GM19438 (cell line): ENCODE results near the gene CARMIL3.
"Not testable (repeated sequence)": the region's sequence is repeated elsewhere in the genome, so short reads cannot be mapped to it uniquely, and the experiment has no call there.

Experiments
- ATAC-seq: cut with Tn5 transposase; IDR thresholded peaks from one replicate; pipeline ENCODE4 v1.9.1; 2021; ENCODE audit warnings: low read depth; ENCODE audit not compliant: unreplicated experiment

The CARMIL3 gene, protein sequence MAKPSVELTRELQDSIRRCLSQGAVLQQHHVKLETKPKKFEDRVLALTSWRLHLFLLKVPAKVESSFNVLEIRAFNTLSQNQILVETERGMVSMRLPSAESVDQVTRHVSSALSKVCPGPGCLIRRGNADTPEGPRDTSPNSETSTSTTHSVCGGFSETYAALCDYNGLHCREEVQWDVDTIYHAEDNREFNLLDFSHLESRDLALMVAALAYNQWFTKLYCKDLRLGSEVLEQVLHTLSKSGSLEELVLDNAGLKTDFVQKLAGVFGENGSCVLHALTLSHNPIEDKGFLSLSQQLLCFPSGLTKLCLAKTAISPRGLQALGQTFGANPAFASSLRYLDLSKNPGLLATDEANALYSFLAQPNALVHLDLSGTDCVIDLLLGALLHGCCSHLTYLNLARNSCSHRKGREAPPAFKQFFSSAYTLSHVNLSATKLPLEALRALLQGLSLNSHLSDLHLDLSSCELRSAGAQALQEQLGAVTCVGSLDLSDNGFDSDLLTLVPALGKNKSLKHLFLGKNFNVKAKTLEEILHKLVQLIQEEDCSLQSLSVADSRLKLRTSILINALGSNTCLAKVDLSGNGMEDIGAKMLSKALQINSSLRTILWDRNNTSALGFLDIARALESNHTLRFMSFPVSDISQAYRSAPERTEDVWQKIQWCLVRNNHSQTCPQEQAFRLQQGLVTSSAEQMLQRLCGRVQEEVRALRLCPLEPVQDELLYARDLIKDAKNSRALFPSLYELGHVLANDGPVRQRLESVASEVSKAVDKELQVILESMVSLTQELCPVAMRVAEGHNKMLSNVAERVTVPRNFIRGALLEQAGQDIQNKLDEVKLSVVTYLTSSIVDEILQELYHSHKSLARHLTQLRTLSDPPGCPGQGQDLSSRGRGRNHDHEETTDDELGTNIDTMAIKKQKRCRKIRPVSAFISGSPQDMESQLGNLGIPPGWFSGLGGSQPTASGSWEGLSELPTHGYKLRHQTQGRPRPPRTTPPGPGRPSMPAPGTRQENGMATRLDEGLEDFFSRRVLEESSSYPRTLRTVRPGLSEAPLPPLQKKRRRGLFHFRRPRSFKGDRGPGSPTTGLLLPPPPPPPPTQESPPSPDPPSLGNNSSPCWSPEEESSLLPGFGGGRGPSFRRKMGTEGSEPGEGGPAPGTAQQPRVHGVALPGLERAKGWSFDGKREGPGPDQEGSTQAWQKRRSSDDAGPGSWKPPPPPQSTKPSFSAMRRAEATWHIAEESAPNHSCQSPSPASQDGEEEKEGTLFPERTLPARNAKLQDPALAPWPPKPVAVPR (N-terminal part only)

DNA sequence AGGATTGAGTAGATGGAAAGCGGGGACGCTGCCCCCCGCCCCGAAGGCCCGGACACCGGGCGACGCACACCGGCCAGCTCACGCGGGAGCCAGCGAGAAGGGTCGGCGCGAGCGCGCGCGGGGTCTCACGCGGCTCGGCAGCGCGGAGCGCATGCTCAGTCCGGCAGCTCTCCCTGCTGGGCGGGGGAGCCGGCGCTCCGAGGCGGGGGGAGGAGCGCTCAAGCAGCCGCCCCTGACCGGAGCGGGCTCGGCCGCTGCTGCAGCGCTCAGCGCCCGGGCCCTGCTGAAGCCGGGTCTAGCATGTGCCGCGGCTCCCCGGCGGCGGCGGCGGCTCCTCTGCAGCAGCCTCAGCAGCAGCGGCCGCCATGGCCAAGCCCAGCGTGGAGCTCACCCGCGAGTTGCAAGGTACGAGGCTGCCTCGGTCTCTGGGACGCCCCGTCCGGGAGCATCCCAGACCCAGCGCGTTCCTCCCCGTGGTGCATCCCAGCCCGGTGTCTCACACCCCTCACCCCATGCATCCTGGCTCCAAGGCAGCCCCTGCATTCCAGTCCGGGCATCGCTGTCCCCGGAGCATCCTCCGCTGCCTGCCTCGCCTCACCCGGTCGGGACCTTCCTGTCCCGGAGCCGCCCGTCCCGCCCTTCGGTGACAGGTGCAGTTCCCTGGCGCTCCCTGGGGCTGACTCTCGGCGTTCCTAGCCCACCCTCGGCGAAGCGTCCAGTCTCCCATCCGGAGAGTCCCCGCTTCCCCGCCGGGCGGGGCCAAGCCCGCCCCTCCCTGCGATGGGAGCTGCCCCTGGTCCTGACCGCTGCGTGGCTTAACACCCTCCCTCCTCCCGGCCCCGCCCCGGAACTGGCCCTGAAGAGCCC lies at the start of gene CARMIL3:
CARMIL3 (plus strand) TSS at position 221 of the 867 bp plus-strand sequence; CDS start at position 366, 145 bp downstream.
- ATAC-seq: peak; percentile 56

DNA sequence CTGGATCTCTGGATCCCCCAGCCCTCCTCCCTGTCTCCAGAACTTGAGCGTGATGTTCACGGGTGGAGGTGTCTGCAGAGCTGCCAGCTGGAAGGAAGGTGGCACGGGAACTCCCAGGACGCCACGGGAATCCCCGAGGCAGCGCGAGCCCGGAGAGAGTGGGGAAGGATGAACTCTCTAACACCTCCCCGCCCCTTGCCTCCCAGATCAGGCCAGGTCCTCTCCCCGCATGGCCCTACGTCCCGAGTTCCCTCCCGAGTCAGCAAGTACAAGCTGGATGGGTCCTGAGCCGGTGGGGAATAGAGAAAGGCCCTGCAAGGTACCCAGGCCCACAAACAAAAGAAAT lies 45.4 kb upstream of the CARMIL3 start:
- ATAC-seq: peak; percentile 16

DNA sequence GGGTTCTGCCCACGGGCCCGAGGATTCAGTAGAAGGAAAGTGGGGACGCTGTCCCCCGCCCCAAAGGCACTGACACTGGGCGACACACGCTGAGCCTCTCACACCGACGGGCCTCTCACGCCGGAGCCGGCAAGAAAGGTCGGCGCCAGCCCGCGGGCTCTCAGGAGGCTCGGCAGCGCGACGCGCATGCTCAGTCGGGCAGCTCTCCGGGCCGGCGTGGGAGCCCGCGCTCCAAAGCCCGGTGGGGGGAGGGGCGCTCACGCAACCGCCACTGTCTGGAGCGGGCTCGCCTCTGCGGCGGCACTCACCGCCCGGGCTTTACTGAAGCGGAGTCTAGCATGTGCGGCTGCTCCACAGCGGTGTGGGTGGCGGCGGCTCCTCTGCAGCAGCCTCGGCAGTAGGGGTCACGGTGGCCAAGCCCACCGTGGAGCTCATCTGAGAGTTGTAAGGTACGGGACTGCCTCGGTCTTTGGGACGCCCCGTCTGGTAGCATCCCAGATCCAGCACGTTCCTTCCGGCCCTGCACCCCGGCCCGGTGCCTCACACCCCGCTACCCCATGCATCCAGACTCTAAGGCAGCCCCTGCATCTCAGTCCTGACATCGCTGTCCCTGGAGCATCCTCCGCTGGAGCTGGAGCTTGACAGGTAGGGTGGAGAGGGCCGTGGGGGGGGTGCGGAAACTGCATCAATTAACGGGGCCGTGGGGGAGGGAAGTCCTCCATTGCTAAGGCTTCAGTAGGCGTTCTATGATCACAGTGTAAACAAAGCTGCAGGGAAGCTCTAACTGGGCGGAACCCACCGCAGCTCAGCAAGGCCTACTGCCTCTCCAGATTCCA lies 44.8 kb upstream of the CARMIL3 start:
- ATAC-seq: peak; percentile 80

DNA sequence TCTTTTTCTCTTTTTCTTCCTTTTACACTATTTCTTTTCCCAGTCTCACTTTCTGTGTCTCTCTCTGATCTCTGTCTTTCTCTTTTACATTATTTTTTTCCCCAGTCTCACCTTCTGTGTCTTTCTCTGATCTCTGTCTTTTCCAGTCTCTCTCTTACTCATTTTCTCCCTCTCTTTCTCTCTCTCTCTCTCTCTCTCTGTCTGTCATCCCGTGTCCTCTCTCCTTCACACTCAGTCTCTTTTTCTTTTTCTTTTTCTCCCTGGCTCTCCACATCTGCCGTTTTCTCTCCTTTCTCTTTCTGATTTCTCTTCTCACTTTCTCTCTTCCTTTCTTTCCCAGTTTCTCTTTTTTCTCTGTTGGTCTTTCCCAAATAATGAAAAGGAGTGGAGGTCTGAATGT lies 40.8 kb upstream of the CARMIL3 start:
- ATAC-seq: no peak

DNA sequence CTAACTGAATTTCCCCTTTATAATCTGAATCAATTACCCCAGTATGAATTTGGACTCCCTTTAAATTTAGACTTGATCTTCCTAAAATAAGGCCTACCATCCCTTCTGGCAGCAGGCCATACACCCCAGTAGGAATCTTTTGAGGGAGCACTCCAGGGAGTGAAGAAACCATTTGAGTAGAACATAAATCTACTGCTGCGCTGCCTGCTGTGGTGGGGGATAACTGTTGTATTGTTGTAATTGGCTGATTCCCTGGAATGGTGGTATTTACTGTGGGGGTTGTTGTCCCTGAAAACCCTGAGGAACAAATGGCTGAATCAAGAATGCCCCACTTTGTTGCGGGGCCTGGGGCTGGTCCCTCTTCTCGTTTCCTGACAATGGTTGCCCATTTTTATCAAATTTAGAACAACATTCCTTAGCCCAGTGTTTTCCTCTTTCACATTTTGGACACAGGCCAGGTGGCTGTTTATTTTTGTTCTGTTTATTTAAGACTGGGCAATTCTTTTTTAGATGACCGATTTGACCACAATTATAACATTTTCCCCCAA lies 39.0 kb upstream of the CARMIL3 start:
- not testable (repeated sequence) for ATAC-seq

DNA sequence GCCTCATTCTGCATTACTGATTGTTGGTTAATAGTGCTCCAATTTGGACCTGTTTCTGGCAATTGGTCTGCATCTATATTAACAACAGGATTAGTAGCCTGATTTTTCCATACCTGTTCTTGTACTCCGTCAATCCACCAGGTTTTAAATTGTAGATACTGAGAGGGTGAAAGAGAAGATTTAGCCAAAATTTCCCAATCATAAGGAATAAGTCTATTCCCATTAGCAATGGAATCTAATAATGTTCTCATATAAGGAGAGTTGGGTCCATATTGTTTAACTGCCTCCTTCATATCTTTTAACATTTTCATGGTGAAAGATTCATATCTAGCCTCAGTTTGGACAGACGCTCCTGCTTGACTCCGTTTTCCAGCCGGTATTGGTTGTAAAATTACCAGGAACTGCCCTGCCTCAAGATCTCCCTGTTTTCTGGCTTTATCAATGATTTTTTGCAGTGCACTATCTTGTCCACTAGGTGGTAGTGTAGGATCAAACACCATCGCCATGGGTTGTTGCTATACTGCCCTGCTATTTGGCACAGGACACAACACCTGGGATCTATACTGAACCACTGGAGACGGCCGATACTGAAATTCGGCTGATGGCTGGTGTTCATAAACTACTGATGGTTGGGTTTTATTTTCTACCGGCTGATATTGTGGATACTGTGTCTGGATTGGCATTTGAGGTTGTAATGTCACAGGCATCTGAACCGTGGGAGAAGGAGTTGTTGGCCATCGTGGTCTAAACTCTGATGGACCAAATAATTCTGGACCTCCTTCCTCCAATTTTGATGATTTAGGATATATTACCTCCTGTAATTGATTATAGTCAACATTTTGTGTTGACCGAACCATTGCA lies 37.9 kb upstream of the CARMIL3 start:
- no peak for ATAC-seq

DNA sequence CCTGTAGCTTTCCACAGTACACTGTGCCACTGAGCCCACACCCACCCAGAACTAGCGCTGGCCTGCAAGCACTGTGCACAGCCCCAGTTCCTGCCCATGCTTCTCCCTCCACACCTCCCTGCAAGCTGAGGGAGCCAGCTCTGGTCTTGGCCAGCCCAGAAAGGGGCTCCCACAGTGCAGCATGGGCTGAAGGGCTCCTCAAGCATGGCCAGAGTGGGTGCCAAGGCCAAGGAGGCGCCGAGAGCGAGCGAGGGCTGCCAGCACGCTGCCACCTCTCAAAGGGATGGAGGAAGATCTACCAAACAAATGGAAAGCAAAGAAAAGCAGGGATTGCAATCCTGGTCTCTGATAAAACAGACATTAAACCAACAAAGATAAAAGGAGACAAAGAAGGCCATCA lies 36.1 kb upstream of the CARMIL3 start:
- ATAC-seq: not testable (repeated sequence)

DNA sequence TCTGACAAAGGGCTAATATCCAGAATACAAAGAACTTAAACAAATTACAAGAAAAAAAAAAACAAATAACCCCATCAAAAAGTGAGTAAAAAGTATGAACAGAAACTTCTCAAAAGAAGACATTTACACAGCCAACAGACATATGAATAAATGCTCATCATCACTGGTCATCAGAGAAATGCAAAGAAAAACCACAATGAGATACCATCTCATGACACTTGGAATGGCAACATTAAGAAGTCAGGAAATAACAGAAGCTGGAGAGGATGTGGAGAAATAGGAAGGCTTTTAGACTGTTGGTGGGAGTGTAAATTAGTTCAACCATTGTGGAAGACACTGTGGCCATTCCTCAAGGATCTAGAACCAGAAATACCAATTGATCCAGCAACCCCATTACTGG lies 32.8 kb upstream of the CARMIL3 start:
- not testable (repeated sequence) for ATAC-seq

DNA sequence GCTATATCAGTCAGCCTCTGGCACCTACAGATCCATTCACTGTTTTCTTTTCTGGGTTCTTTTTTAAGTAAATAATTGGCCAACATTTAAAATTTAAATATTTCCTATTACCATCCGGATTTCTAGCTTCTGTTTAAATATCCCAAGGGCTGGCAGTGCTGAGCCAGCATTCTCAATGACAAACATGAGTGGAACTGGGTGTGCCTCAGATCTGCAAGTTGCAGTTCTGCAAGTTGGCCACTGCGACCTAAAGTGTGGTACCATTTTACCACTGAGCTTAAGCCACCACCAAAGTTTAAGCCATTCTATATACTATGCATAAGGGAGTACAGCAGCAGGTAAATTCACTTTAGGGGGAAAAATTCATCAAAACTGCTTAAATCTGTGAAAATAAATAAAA lies 31.9 kb upstream of the CARMIL3 start:
- ATAC-seq: not testable (repeated sequence)

DNA sequence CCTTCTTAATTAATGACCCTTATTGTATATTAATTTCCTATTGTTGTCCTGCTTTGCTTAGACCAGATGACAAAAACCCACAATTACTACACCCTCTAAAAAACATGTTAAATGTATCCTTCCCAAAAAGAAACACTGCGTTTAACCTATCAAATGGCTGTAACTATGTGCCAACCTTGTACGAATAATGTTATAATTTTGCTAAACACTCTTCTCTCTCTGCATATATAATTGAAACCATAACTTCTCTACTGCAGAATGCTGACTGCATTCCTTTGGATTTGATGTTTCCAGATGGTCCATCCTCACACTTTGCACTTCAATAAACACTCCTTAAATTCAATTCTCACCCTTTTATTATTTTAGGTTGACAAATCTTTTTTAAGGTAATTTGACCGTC lies 31.3 kb upstream of the CARMIL3 start:
- ATAC-seq: not testable (repeated sequence)

DNA sequence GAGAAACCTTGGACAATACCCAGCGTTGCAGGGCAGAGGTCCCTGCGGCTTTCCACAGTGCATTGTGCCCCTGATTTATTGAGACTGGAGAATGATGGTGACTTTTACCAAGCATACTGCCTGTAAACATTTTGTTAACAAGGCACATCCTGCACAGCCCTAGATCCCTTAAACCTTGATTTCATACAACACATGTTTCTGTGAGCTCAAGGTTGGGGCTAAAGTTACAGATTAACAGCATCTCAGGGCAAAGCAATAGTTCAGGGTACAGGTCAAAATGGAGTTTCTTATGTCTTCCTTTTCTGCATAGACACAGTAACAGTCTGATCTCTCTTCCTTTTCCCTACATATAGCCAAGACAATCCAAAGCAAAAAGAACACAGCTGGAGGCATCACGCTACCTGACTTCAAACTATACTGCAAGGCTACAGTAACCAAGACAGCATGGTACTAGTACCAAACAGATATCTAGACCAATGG lies 26.8 kb upstream of the CARMIL3 start:
- ATAC-seq: not testable (repeated sequence)

DNA sequence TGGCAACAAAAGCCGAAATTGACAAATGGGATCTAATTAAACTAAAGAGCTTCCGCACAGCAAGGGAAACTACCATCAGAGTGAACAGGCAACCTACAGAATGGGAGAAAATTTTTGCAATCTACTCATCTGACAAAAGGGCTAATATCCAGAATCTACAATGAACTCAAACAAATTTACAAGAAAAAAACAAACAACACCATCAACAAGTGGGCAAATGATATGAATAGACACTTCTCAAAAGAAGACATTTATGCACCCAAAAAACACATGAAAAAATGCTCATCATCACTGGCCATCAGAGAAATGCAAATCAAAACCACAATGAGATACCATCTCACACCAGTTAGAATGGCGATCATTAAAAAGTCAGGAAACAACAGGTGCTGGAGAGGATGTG lies 22.1 kb upstream of the CARMIL3 start:
- not testable (repeated sequence) for ATAC-seq

DNA sequence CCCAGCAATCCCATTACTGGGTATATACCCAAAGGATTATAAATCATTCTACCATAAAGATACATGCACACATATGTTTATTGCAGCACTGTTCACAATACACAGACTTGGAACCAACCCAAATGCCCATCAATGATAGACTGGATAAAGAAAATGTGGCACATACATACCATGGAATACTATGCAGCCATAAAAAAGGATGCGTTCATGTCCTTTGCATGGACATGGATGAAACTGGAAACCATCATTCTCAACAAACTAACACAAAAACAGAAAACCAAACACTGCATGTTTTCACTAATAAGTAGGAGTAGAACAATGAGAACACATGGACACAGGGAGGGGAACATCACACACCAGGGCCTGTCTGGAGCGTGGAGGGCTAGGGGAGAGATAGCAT lies 20.5 kb upstream of the CARMIL3 start:
- not testable (repeated sequence) for ATAC-seq

DNA sequence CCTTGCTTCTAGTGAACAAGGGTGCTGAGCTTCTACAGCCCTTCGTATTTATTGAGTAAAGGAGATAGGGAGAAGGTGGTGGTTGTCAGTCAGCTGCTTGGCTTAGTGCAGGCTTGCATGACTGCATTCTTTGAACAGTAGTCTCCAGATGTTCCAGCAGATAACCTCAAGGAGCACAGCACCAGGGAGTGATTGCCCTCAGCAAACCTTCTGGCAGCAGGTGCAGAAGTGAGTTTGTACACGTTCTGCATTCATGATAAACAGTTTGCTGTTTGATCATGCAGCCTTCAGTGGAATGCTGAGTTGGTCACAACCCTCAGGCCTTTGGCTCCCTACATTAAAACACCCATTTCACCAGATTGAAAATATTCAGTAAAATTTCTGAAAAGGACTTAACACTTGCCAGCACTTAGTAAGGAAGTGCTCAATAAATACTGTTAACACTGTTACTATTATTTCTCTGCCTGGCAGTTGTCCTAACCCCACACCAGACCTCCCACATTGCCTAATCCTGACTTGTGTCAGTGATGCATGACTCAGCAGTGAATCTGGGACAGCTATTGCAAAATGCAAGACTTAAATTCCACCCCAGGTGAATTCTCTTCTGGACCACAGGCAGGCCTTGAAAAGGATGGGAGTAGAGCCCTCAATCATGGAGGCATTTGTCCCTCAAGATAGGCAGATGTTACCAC lies 18.9 kb upstream of the CARMIL3 start:
- no peak for ATAC-seq

DNA sequence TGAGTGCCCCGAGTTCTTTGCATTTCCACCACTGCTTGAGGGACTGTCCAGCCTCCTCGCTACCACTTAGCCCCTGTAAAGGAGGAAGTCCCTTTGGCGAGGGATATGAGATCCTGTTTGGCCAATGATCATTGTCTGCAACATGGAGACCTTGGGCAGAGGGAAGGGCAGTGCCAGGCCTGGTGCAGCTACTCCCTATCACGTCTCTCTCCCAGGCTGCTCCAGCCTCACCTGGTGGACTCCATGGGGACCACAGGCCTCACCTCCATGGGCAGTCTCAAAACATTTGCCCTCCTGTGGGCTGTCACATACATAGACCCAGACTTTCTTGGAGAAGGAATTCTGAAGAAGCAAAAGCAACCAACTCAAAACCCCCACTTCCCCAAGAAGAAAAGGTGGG lies 16.0 kb upstream of the CARMIL3 start:
- peak; percentile 14 for ATAC-seq

DNA sequence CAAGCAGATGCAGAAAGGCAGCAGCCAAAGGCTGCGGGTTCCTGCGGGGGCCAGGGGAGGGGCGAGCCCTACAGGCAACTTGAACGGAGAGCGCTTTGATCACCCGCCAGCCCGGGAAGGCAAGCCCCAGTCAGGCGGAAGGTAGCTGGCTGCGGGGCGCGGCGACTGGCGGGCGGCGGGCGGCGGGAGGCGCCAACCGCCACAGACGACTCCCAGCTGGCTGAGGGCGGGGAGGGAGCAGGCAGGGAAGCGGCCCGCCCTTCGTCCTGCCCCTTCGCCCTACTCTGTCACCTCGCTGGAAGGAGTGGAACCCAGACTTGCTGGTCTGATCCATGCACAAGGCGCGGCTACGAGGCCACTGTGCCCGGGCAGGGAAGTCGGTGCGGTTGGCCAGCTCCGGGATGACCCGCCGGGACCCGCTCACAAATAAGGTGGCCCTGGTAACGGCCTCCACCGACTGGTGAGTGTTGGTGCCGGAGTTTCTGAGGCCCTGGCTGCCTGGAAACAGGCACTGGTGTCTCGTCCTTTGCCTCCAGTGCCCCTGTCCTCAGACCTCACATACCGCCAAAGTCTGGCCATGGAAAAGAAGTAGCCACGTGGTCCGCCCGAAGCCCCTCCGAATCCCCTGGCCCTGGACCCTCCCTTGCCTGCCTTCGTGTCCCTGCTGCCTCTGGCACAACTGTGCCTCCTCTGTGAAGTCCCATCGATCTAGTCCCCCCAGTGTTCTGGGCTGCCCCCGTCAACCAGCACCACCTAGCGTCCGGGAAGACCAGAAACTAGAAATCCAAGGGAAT lies 15.4 kb upstream of the CARMIL3 start:
- ATAC-seq: peak; percentile 72
